Testis (tissue), 3 donors: ENCODE data around the gene TBX6. TPM values are rescaled to one million over a fixed set of nuclear protein-coding genes. Genes with fewer than 3 reads are reported as not detected.

Experiments used
- DNase-seq: peaks from one replicate; pipeline ENCODE4 v3.0.0-alpha.2; 2019
- H3K27ac ChIP-seq, 2 donors: fragments of 200-600 bp; sonication (generic); one replicate each; pipeline ENCODE4 v1.5.1; 2019
- H3K27me3 ChIP-seq: fragments of 200-600 bp; sonication (generic); one replicate; pipeline ENCODE4 v1.5.1; 2019
- H3K36me3 ChIP-seq: fragments of 200-600 bp; sonication (generic); one replicate; pipeline ENCODE4 v1.5.1; 2017; ENCODE audit warnings: low read depth; ENCODE audit errors: missing control alignments
- H3K4me1 ChIP-seq: fragments of 200-600 bp; sonication (generic); one replicate; pipeline ENCODE4 v1.5.1; 2019
- H3K4me3 ChIP-seq, 2 donors: fragments of 200-600 bp; sonication (generic); one replicate each; pipeline ENCODE4 v1.5.1; 2017 to 2019
- H3K9me3 ChIP-seq: fragments of 200-600 bp; sonication (generic); one replicate; pipeline ENCODE4 v1.5.1; 2017
- POLR2A ChIP-seq: fragments of 450-650 bp; IDR thresholded peaks from one replicate; pipeline ENCODE4 v1.6.1; 2017; ENCODE audit warnings: antibody characterized with exemption, mild to moderate bottlenecking, moderate library complexity
- WGBS, 2 donors: methylation state at CpG; one replicate each; pipeline ENCODE4 v1.1.5; 2018; 5-methylcytosine and 5-hydroxymethylcytosine counted together
- intact Hi-C: fragments of 100-400 bp; cut with DNase I; formaldehyde crosslinking; loops from one replicate; pipeline ENCODE4 v1.15.1; 2023; ENCODE audit warnings: low total_unique reads
- polyA plus RNA-seq: library from polyadenylated mRNA; stranded (reverse); fragments of 350-450 nt; fragmentation: Illumina TruSeq; extraction: RNeasy Lipid Tissue Mini Kit (QIAGEN cat#74804); gene quantifications from one replicate; pipeline ENCODE4 v1.2.3, GENCODE V29; 2014; ENCODE audit warnings: low read depth, low replicate concordance; ENCODE audit not compliant: insufficient read depth
- total RNA-seq, 2 donors: library from RNA; depleted of rRNA; stranded (reverse); fragments of >200 nt; gene quantifications; one replicate each; pipeline ENCODE4 v1.2.3, GENCODE V29; 2016
- TF ChIP-seq, protein P1 (sequence below), 3 experiments: fragments of 450-650 bp in 2 of 3; fragments of 200-600 bp in 1 of 3; sonication (generic) in 1 of 3; IDR thresholded peaks; one replicate each; pipeline ENCODE4 v1.5.1; 2016 to 2019; ENCODE audit warnings: antibody characterized with exemption in 3 of 3, mild to moderate bottlenecking in 2 of 3, moderate library complexity in 1 of 3

The TBX6 gene
- total and polyA plus RNA-seq, 3 donors from 2014 or later, result 1.3 to 2.9 (median 1.7) TPM

DNA sequence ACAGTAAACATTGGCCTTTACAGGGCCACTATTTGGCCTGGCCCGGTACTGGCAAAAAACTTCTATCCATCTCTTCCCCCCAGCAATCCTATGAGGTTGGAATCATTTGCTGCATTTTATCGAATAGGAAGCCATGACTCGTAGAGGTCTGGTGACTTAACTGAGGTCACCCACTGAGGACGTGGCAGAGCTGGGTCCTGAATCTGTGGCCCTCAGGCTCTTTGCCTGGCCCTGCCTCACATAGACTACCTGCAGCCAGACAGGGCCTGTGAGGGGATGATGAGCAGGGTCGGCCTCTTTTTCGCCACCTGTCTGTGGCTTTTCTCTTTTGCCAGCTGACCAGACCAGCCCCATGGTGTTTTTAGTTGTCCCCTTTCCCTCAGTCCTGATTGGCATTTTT lies 14.1 kb downstream of the TBX6 start:
- no peaks in the 10 kb centered on the region for H3K9me3 ChIP-seq

DNA sequence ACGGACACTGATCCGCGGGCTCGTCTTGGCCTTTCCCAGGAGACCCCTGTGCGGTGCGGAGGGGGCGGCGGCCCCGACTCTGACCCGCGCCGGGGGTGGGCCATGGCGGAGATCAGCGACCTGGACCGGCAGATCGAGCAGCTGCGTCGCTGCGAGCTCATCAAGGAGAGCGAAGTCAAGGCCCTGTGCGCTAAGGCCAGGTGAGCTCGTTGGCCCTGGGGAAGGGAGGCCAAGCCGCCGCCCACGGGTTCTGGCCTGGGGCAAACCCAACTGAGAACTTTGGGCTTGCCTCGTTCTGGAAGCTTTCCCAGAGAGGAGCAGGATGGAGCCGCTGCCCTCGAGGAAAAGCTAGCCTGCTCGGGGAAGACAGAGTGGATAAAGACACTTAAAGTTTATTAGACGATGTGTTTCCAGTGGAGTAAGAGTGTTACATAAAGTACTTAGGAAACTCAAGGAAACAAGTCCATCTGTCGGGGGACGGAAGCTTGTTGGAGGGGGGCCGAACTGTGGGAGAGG lies 15.4 kb downstream of the TBX6 start:
- Histone ChIP-seq H3K27ac (peak overlapping the region; percentile 85 to 92), H3K27me3 (no peaks in the 10 kb centered on the region), H3K9me3 (no peaks in the 10 kb centered on the region), H3K4me1 (peaks cover 18% of the 10 kb centered on the region), H3K36me3 (no peaks in the 10 kb centered on the region), H3K4me3 (peak overlapping the region; percentile 99)
- TF ChIP-seq, protein P1, sequence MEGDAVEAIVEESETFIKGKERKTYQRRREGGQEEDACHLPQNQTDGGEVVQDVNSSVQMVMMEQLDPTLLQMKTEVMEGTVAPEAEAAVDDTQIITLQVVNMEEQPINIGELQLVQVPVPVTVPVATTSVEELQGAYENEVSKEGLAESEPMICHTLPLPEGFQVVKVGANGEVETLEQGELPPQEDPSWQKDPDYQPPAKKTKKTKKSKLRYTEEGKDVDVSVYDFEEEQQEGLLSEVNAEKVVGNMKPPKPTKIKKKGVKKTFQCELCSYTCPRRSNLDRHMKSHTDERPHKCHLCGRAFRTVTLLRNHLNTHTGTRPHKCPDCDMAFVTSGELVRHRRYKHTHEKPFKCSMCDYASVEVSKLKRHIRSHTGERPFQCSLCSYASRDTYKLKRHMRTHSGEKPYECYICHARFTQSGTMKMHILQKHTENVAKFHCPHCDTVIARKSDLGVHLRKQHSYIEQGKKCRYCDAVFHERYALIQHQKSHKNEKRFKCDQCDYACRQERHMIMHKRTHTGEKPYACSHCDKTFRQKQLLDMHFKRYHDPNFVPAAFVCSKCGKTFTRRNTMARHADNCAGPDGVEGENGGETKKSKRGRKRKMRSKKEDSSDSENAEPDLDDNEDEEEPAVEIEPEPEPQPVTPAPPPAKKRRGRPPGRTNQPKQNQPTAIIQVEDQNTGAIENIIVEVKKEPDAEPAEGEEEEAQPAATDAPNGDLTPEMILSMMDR (IDR thresholded peaks at IDR 0.05), result no peak
- no peak for TF ChIP-seq POLR2A
- no peak for DNase-seq
- intact Hi-C loops, result no loop called here
- 1 to 2% methylated on average over 15 to 18 of the region's 33 CpGs for WGBS, 2 donors

More for the DNA sequence above, 14.1 kb downstream of the TBX6 start:
- Histone ChIP-seq H3K4me1 (peaks cover 16% of the 10 kb centered on the region), H3K27ac (no peak overlapping the region), H3K27me3 (no peaks in the 10 kb centered on the region), H3K36me3 (no peaks in the 10 kb centered on the region), H3K4me3 (no peak overlapping the region)
- WGBS, 2 donors, result 77 to 81% methylated on average over 6 of the region's 6 CpGs
- TF ChIP-seq POLR2A, result no peak
- TF ChIP-seq, protein P1 (IDR thresholded peaks at IDR 0.05), result no peak
- no peak for DNase-seq
- intact Hi-C loops, result no loop called here

DNA sequence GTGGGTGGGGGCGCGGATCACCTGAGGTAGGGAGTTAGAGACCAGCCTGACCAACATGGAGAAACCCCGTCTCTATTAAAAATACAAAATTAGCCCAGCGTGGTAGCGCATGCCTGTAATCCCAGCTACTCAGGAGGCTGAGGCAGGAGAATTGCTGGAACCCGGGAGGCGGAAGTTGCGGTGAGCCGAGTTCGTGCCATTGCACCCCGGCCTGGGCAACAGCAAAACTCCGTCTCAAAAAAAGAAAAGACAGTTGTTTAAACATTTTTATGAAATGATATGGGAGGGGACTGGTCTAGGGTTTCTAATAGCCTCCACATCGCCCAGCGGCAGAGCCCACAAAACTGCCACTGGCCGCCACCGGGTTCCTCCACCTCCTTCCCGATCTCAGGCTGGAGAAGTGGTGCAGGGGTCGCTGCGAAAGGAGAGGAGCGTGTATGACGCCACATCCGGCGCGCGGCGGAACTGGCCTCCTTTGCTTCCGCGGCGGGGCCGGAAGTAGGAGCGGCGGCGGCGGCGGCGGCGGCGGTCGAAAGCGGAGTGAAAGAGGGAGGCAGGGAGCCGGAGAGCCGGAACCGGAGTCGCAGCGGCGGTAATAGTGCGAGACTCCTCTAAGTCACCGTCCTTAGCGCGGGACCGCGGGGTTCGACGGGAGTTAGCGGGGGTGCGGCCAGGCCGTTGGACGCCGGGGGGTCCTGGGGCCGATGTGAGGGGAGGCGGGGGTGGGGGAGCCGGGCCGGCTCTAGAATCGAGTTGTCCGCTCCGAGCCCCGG lies 16.0 kb downstream of the TBX6 start, which contains the start of gene PPP4C:
Gene PPP4C (plus strand): TSS at position 492 of the 773 bp plus-strand sequence. CDS start 384 bp downstream, outside the sequence.
- peak; percentile 96 for DNase-seq
- 1 to 2% methylated on average over 53 to 59 of the region's 67 CpGs for WGBS, 2 donors
- no peak for TF ChIP-seq POLR2A
- TF ChIP-seq, protein P1 (IDR thresholded peaks at IDR 0.05), result no peak
- H3K27me3 ChIP-seq, result no peaks in the 10 kb centered on the region
- no peaks in the 10 kb centered on the region for H3K9me3 ChIP-seq
- H3K4me1 ChIP-seq, result peaks cover 22% of the 10 kb centered on the region
- H3K36me3 ChIP-seq, result no peaks in the 10 kb centered on the region
- peak within 1 kb of the TSS; percentile 85 to 92 for H3K27ac ChIP-seq
- intact Hi-C loops, result no loop called here
- peak within 1 kb of the TSS; percentile 99 for H3K4me3 ChIP-seq

DNA sequence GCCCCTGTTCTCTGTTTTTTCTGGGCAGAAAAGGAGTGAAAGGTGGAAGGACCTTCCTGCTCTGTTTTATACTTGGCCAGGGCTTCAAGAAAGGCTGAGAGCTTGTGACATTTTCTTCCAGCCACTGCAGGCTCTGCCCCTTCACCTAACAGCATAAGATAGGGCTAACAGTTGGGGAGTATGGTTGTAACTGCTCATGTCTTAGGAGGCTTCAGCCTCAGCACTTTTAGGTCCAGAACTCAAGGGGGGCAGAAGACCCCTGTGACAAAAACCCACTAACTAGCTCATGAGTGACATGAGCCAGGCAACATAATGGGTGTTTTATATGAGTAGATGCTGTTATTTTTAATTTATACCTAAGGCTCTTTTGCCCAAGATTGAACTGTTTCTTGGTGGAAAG lies 21.2 kb downstream of the TBX6 start:
- H3K27me3 ChIP-seq, result no peaks in the 10 kb centered on the region
- H3K27ac ChIP-seq, result peak overlapping the region; percentile 61 to 68
- H3K36me3 ChIP-seq, result no peaks in the 10 kb centered on the region
- H3K4me1 ChIP-seq, result peaks cover 45% of the 10 kb centered on the region
- H3K4me3 ChIP-seq, result no peak overlapping the region
- no peaks in the 10 kb centered on the region for H3K9me3 ChIP-seq
- no peak for DNase-seq
- TF ChIP-seq POLR2A, result no peak
- intact Hi-C loops, result no loop called here

DNA sequence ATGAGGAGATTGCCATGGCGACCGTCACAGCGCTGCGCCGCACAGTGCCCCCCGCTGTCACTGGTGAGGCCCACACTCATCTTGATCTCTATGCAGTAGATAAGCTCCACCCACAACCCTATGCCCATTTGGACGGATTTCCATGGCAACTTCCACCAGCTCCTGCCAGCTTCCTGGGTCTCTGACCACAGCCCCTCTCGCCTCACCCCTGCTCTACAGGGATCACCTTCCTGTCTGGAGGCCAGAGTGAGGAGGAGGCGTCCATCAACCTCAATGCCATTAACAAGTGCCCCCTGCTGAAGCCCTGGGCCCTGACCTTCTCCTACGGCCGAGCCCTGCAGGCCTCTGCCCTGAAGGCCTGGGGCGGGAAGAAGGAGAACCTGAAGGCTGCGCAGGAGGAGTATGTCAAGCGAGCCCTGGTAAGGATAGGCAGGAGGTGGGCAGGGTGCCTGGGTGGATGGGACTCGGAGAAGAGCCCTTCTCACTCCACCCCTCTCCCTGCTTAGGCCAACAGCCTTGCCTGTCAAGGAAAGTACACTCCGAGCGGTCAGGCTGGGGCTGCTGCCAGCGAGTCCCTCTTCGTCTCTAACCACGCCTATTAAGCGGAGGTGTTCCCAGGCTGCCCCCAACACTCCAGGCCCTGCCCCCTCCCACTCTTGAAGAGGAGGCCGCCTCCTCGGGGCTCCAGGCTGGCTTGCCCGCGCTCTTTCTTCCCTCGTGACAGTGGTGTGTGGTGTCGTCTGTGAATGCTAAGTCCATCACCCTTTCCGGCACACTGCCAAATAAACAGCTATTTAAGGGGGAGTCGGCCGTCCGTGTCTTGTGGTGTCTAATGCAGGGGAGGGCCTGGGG lies 21.9 kb downstream of the TBX6 start:
- no peak overlapping the region for H3K4me3 ChIP-seq
- WGBS, 2 donors, result 45 to 70% methylated on average over 27 to 31 of the region's 31 CpGs
- H3K9me3 ChIP-seq, result no peaks in the 10 kb centered on the region
- H3K27me3 ChIP-seq, result no peaks in the 10 kb centered on the region
- intact Hi-C loops, result no loop called here
- TF ChIP-seq POLR2A, result no peak
- peak; percentile 89 for DNase-seq
- no peaks in the 10 kb centered on the region for H3K36me3 ChIP-seq
- peaks cover 40% of the 10 kb centered on the region for H3K4me1 ChIP-seq
- peak overlapping the region; percentile 61 to 68 for H3K27ac ChIP-seq
